ENCODE measurements around the gene SOX8. TPM values are rescaled to one million over a fixed set of nuclear protein-coding genes. Genes with fewer than 3 reads are reported as not detected.

Gene SOX8
- total RNA-seq, 1 donor from 2014 or later = 22.8 TPM

DNA sequence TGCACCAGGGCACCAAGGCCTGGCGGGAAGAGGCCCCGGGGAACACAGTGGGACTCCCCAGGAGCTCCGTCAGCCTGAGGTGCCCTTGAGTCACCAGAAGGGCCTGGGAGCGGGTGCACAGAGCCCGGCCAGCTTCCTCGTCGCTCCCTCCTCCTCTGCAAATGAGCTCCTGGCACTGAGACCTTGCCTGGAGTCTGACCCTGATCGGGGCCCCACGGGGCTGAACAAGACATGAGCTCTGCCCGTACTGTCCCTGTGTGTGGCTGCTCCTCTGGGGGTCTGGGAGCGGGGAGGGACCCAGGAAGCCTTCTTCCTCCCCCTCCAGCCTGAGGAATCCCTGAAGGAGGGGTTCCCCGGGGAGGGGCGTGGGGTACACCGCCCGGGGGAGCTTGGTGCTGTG, 54.6 kb downstream of the SOX8 start:
- DNase-seq (ENCODE audit: low spot score in 2 of 2) = no peak
- FAIRE-seq = no peak

Other genes starting within 250 kb of the SOX8 start
- gene CIAO3, start 240.8 kb upstream of the SOX8 start, total RNA-seq = 50.1 TPM
- not detected for gene MSLN, start 221.0 kb upstream of the SOX8 start, total RNA-seq
- 12.6 TPM for gene RPUSD1, start 193.4 kb upstream of the SOX8 start, total RNA-seq
- gene CHTF18, start 193.2 kb upstream of the SOX8 start, total RNA-seq = 9.8 TPM
- gene GNG13, start 181.0 kb upstream of the SOX8 start, total RNA-seq = not detected
- gene LMF1, start 10.8 kb upstream of the SOX8 start, total RNA-seq = 10.2 TPM
- not detected for gene SSTR5, start 91.0 kb downstream of the SOX8 start, total RNA-seq
- gene C1QTNF8, start 114.5 kb downstream of the SOX8 start, total RNA-seq = not detected
- 14.7 TPM for gene CACNA1H, start 171.3 kb downstream of the SOX8 start, total RNA-seq
- gene TPSG1, start 243.5 kb downstream of the SOX8 start, total RNA-seq = not detected
- not detected for gene TPSB2, start 248.4 kb downstream of the SOX8 start, total RNA-seq